GM18507 (cell line): ENCODE results near the gene PRR16.

ENCODE experiments used
- DNase-seq: peaks from one replicate; pipeline ENCODE4 v3.0.0; 2011; ENCODE audit warnings: low read depth; ENCODE audit not compliant: insufficient read length; ENCODE audit errors: extremely low spot score
- FAIRE-seq: peaks from 2 replicates; lab custom pipeline; 2011; peaks lifted over from hg19 to GRCh38; lab: Jason Lieb, UNC

PRR16 gene

DNA sequence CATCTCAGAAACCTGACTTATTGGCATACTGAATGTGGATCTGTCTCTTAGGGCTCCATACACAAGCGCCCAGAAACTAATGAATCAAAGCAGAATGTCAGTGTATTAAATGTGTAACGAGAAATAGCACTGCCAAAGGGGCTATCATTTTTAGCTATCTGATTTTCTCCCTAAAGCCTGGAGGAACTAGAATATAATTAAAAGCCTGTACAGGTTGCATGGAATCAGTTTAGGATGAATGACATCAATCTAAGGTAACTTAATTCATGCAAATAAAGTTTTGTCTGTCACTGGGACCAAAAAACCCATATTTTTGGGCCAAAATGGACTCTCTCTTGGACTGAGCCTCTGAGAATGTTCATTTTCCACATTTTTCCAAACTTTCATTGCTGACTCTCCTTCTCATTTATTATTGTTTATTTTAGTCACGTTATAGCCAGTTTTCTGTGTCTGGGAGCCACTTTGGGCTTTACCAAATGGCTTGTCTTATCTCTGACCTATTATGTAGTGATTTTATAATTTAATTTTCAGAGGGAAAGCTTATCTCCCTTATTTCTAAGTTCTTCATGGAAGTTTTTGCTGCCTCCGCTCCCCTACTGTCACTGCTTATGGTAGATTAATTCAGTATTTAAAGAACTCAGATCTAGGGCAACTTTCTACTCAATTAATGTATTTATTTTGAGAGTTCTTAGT is 47.0 kb downstream of the PRR16 start:
- no peak for DNase-seq
- FAIRE-seq = no peak

DNA sequence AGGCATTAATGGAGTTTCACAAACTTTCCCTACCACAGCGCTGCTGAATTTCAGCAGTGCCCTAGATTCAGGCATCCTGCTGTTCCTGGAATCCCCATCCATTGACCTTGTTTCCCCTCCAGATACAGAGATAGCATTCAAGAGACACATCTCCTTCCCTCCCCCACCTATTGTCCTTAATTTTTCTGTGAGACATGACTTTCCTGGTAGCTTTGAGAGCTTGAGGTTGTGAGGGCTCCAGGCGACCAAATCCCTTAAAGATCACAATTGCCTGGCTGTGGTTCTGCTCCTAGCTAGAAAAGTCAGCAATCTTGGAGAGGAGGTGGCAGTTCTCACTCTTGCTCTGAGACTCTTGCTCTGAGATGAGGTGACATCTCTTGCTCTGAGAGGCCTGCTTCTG is 48.0 kb downstream of the PRR16 start:
- no peak for FAIRE-seq
- DNase-seq = no peak

DNA sequence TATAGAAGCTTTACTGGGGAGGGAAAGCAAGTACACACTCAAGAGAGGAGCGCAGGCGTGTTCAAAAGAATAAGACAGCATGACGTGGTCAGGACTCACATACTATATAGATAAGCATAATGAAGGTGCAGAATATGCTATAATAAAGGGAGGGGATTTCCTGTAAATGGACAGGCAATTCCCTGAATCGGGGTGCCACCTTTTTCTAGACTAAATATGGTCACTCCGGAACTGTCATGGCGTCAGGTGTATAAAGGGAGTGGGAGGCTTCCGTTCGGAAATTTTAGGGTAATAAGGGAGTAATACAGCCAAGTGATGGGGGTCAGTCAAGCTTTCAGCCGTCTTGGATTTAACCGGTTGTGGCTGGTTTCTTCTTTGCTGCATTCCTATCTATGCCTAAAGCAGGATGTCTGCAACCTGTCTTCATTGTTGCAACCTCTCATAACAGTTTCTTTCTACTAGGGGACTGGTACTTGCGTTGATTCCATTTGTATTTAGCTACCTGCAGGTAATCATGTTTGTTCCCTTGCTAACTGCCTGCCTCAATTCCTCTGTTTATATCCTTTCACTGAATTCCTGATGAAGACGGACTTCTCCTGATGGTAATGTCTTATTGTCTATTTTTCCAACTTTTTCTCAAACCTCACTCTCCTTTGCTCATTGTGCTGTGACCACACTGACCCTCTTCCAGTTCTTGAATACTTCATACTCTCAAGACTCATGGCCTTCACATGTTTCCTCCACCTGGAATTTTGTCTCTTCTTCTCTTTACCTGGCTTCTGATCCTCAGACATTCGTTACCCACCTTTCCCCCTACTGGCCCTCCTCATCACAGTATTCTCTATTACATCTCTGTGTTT is 48.9 kb downstream of the PRR16 start:
- no peak for FAIRE-seq
- no peak for DNase-seq

DNA sequence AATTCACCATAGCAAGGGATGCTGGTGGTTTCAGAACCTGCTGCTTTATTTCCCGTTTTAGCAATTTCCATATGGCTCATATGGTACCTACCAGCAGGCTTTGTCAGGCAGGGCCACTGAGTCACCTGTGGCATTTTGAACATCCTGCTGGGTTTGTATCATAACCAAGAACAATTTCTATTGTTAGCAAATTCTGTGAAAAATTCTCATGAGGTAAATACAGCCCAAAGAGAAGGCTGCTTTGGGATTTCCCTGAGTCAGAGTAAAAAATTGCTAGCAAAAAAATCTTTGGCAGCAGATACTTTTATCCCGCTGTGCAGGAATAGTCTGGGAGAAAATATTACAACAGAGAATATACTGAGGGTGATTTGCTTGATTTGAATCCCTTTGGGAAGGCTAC is 52.7 kb downstream of the PRR16 start:
- FAIRE-seq (no peak), DNase-seq (no peak)

DNA sequence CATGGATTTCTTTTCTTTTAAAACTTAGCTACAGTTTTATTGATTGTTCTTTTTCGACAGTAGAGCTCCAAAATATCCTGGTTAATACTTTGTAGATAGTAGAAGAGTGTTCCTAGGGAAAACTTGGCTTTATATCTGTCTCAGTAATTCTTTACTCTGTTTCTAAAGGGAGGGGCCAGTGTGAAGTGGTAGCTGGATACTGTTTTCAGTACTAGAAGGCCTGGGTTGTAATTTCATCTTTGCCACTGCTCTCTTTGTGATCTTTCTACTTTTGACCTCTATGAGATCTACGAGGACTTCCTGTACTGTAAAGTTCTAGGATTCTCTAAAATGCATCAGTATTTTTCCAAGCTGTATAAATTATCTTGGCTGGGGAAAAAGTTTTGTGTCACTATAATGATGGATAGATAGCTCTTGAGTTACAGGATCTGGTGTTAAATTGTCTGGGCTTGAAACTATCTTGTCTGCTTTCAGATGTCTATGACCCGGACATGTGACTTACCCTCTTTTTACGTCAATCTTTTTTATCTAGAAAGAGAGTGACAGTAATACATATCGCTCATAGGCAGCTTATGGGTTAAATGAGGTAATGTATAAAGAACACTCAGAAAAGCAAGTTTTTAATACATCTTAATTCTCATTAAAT is 53.6 kb downstream of the PRR16 start:
- no peak for FAIRE-seq

DNA sequence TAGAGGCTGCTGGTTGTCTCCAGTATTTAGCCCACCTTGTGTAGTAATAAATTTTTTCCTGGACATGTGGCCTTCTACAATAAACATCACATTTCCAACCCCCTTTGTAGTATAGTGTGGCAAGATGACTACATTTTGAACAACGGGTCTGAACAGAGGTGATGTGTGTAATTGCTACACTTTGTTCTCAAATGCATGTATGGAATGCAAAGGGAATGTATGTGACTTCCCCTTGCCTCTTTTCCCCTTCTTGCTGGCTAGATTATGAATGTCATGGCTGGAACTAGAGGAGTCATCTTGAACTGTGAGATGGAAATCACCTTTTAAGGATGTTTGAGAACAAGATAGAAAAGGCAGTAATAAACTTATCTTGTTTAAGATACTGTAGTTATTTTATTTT is 54.5 kb downstream of the PRR16 start:
- FAIRE-seq = no peak
- DNase-seq = no peak

More for the DNA sequence above, 53.6 kb downstream of the PRR16 start:
- DNase-seq = no peak

DNA sequence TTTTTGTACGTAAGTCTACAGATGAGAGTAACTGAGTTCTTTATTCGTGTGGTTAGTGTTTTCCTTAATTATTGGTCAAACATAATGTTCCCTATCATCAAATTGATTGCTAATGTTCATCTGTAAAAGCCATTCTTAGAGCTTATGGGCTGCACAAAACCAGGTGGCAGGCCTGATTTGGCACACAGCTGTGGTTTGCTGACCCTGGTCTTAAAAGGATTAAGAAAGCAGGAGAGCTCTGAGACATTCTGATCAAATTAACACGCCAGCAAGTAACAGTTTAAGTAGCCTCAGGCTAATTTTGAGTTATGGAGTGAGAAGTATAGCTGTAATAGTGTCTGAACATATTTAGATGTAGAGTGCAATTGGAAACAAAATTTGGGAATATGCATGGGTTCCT is 63.2 kb downstream of the PRR16 start:
- no peak for FAIRE-seq
- DNase-seq = no peak

DNA sequence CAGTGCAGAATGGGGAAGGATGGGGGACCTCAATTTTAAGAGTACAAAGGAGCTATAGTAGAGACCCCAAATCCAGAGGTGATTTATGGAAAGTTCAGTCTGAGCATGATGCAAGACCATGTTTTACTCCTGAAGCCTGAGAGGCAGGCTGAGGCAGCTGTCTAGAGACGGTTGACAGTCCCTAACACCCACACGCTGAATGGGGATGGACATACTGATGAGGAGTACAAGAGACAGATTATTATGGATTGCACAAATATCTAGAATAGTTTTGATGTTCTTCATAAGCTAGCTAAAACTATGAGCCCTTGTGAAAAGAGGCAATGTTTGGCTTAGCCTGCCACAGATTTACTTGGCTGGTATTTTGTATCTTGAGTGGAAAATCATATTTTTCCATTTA is 64.5 kb downstream of the PRR16 start:
- FAIRE-seq (no peak), DNase-seq (no peak)

DNA sequence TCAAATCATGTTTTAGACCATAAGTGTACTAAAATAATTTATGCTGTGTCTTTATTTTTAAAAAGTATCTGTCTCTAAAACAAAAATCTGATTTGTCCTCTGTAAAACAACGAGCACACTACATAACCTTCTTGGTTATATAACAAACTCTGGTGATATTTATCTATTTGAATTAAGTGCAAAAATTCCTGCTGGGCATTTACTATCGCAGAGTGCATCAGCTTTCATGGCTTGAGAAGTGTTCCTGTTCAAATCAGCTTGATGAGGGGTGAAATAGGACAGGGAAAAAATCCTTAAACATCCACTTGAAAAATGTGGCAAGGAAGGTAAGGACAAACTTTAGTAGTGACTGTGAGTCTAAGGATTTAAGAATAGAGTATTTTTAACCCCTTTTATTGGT is 65.3 kb downstream of the PRR16 start:
- DNase-seq (no peak), FAIRE-seq (no peak)

DNA sequence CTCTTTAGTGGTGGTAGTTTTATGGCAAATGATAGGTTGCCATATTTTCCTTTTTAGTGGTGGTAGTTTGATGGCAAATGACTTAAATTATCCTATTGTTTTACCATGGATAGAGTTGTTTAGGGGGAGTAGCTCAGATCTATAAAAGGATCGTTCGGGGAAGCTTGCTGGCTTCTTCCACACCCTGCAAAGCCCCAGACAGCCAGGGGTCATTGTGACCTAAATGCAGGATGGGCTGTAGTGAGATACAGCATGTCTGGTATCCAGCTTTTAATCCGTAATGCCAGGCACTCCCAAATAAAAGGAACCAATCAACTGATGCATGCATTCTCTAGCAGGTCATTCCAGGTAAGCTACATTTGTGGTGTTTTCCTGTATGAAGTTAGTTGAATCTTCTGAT is 67.1 kb downstream of the PRR16 start:
- FAIRE-seq = no peak
- no peak for DNase-seq

DNA sequence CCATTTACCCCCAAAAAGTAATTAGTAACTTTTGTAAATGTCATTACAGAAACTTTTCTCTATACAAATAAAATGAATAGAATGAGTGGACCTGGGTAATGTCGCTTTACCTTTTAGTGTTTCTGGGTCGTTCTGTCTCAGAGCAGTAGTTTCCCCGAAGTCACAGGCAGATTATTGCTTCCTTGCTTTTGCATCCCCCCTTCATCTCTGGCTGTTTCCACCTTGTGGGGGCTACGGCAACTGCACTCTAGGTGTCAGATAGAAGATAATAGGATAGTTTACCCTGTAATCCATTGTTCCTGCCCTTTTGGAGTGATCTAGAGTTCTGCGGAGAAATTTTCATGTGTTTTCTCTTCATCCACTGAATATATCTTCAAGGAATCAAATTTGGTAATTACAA is 68.7 kb downstream of the PRR16 start:
- no peak for DNase-seq
- FAIRE-seq = no peak

DNA sequence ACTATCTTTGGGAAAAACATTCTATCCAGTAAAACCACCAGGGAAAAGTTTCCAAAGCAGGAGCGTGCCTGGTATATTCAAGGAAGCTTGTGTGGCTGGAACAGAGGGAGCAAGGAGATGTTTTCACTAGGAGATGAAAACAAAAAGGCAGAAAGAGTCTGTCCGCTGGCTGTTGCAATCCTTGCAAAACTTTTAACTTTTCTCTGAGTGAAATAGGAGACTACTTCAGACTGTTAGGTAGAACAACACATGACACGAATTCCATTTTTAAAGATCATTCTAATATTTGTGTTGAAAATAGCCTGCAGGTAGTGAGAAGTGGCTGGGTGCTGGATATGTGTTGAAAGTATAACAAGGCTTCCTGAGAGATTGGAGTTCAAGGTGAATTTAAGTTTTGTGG is 69.5 kb downstream of the PRR16 start:
- DNase-seq = no peak
- FAIRE-seq = no peak

DNA sequence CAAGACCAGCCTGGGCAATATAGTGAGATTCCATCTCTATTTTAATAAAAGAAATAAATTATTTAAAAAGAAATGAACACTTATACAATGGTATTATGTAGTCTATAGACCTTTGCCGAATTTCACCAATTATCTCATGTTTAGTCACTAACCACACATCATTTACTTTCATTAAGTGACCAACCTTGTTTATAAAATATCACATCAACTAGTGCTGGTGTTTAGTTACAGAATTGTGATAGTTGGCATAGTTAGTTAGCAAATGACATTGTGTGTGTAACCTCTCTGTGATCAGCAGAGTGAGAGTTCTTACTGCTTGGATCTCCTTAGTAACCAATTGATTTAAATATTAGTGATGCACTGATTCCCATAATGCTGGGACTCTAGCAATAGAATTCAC is 71.8 kb downstream of the PRR16 start:
- DNase-seq (no peak), FAIRE-seq (no peak)

DNA sequence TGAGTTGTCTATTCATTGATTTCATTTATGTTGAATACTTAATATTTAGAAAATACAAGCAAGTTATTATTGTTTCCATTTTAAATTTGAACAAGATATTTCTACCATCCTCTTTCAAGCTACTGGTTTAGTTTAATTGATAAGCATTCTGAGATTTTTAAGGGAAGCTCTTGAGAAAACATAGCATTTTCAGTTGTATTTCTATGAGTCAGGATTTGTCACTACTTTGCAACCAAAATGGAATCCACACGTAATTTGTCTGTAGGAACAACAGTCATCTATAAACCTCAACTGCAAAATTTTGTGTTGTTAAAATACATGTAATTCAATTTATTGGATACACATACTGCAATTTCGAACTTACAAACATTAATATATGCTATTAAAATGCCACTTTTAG is 74.0 kb downstream of the PRR16 start:
- no peak for DNase-seq

DNA sequence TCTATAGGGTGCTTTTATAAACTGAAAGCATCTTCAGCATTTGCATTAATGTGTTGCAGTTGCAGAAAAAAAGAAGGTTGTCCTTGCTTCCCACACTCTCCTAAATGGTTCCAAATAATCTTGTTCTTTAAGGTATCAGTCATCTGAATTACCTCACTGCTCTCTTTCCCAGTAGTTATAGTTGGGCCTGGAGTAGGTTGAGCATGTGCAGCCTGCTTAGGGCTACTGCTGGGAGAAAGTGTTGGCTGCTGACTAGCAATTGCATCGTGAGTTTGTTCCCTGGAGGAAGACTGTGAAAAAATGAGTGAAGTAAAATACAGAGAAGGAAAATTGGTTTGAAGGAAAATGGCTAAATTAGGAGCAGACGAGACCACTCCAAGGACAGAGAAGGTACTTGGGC is 74.5 kb downstream of the PRR16 start:
- DNase-seq (no peak), FAIRE-seq (no peak)

More for the DNA sequence above, 74.0 kb downstream of the PRR16 start:
- FAIRE-seq = no peak

DNA sequence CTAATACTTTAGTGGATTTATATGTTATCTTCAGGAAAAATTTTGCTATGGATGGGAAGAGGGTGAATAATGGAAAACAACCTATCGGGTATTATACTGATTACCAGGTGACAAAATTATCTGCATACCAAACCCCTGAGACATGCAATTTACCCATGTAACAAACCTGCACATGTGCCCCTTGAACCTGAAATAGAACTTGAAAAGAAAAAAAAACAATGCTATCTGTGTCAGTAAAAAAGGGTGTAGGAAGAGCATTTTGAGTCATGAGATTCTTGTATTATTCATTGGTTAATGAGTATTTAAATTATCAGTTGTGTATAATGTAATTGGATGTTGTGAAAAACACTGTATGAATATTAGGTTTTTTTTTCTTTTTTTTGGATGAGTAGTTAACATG is 75.4 kb downstream of the PRR16 start:
- FAIRE-seq = no peak
- DNase-seq = no peak

DNA sequence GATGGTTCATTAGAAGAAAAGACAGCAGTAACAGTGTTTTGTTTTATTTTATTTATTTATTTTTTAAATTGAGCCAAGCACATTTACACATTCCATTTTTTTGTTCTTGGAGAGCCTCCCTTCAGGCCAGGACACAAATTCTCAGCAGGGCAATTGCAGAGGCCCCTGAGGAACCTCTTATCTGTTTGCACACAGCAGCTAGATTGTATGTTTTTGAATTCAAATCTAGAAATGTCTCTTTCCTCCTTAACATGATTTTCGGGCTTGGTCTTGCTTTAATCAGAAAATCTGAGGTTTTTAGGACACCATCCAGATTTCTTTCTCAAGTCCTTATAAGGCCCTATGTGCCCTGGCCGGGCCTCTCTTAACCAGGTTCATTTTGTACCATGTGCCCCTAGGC is 76.0 kb downstream of the PRR16 start:
- DNase-seq = no peak
- FAIRE-seq = no peak

DNA sequence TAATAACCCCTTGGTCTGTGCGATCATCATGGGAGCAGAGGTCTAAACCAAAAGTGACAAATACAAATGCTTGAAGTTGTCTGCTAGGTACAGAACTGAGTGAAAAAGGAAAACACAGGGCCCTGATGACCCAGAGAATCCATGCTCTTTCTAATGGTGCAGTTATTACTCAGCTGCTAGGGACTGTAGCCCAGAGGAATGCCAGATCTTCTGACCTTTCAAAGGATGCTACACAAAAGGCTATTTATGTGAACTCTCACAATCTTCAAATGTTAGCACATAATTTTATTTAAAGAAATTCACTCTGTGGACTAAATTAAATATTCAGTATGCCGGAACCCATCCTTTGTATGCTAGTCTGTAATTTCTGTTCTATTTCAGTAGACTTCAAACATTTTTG is 79.9 kb downstream of the PRR16 start:
- no peak for FAIRE-seq

DNA sequence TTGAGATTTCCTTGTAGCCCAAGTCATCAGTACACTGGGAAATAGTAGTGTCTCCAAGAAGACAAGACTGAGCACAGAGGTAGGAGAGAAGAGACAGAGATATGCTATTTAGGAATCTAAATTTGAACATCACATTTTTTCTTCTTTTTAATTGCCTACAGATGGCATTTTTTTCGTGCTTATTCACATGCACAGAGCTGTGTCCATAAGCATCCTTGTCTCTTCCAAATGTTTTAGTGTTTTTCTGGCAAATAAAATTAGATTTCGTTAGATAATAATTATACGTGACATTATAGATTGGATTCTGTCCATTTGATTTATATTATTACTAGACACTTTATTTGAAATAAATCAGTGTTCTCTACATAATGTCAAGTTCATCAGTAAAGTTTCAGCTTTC is 80.9 kb downstream of the PRR16 start:
- DNase-seq (no peak), FAIRE-seq (no peak)

More for the DNA sequence above, 79.9 kb downstream of the PRR16 start:
- no peak for DNase-seq

DNA sequence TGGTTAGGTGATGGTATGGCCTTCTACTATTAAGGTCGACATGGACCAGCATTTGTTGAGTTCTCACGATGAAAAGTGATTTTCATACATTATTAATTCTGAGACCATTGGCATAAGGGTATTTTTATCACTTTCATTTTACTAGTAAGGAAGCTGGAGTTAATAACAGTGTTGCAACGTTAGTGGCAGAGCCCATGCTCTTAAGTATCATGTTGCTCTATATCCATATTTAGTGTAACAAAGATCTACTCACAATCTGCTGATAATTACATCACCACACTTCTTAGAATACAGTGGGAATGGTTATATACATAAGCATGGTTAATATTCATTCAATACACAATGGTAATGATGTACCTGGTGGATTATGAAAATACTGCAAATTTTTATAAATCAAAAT is 81.9 kb downstream of the PRR16 start:
- no peak for DNase-seq
- no peak for FAIRE-seq

DNA sequence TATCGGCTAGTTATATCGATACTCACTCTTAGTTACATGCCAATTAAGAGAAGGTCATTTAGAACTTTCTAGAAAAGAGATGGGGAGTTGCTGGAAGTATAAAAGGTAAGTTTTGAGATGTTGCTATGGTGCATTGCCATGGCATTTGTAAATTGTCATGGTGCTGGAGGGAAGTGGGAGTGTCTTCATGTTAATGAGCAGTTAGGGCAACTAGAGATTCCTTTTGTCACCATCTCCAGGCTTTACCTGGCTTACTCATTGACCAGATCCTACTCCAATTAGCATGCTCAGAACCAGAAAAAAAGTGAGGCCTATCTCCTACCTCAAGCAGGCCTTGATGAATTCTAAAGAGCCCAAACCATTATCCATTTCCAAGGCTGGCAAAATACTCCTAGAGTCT is 82.8 kb downstream of the PRR16 start:
- FAIRE-seq = no peak
- no peak for DNase-seq
